Activated CD8-positive, alpha-beta memory T cell treated with anti-CD3 and anti-CD28 coated beads for 4 hours (primary cell): ENCODE data around the gene KDM4E.
"Not testable (repeated sequence)": the region's sequence is repeated elsewhere in the genome, so short reads cannot be mapped to it uniquely, and the experiment has no call there.

Source experiments
- DNase-seq, 2 donors: peaks; one replicate each; pipeline ENCODE4 v3.0.0-alpha.2; 2020; ENCODE audit warnings: low read depth in 2 of 2

The KDM4E gene

DNA sequence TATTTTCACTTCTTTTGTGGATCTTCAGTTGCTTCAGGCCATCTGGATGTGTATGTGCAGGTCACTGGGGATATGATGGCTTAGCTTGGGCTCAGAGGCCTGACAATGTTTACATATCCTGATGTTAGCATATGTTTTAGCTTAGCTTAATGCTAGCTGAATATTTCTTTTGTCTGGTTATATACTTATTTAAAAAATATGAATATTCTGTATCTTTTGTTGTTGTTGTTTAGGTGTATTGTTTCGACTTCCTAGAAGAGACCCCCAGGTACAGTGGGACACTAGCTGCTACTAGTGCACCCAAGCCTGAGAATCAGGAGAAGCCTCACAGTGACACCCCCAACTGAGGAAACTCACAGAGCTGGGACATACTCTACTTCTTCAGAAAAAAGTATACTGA is at the start of gene KDM4E:
Gene KDM4E (plus strand): TSS at position 301 of the 400 bp plus-strand sequence. CDS start 300 bp downstream, outside the sequence.
- no peak for DNase-seq

DNA sequence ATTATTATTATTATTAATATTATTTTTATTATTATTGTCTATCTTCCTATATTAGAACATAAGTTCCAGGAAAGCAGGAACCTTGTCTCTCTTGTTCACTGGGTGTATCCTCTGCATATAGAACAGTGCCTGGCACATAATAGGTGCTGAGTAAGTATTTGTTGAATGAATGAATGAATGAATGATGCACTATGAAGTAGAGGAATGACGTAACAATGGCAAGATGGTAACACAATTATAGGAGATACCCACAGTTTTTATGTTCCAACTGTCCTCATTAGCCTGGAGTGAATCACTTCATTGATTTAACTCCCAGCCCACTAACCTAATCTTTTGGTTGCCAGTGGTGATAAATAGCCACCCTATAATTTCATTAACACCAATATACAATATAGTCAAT is 49.5 kb upstream of the KDM4E start:
- DNase-seq, result no peak

DNA sequence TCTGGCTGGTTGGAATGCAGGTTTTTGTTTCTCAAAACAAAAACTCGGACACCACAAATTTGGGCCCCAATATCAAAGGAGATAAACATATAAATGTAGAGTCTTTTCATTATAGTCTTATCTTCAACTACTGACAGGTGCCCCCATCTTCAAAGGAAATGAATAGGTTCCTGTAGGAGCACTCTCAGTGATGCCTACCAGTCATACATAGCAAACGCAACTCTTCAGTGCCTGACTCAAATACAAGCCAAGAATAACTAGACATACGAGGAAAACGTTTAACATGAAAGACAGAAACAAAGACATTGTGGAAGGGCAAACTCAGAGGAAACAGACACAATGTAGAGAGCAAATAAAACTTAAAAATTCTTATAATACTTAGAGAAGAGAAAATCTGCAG is 37.7 kb upstream of the KDM4E start:
- DNase-seq, result no peak

DNA sequence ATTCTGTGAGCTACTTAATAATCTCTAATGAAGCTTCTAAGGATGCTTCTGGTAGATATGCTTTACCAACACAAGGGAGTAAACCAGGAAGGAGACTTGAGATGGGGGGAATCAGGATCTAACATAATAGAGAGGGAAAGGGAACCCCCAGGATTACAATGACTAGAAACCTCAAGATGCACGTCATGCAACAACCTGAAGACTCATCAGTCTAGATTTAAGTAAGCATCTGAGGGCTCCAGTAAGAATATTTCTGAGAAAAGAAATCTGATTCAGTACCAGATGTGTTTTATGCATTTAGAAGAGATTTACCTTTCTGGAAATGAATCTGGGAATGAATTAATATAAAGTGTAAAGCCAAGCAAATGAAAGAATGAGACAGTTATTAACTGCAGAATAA is 36.3 kb upstream of the KDM4E start:
- DNase-seq, result no peak

DNA sequence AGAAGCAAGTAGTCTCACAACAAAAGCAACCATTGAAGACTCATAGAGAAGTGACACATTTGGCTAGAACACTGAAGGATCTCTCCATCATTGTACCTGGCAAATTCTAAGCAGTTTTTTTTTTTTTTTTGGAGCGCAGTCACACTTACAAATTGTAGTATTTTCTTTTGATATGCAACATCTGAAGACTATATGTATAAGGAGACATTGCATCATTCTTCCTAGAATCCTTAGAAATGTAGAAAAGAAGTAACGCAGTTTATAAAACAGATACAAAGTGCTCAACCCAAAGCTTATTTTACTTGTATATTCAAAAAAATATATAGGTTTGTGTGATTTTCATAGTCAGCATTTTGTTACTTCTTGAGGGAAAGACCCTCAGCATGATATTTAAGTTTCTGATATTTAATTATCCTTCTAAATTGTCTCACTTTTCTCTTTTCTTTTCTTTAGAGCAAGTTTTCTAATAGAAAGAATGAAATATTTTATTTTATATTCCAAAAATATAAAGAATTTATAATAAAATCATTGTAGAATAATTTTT is 31.6 kb upstream of the KDM4E start:
- DNase-seq, result no peak

DNA sequence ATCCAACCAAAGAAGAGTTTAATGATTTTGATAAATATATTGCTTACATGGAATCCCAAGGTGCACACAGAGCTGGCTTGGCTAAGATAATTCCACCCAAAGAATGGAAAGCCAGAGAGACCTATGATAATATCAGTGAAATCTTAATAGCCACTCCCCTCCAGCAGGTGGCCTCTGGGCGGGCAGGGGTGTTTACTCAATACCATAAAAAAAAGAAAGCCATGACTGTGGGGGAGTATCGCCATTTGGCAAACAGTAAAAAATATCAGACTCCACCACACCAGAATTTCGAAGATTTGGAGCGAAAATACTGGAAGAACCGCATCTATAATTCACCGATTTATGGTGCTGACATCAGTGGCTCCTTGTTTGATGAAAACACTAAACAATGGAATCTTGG is 27.6 kb upstream of the KDM4E start:
- no peak for DNase-seq

DNA sequence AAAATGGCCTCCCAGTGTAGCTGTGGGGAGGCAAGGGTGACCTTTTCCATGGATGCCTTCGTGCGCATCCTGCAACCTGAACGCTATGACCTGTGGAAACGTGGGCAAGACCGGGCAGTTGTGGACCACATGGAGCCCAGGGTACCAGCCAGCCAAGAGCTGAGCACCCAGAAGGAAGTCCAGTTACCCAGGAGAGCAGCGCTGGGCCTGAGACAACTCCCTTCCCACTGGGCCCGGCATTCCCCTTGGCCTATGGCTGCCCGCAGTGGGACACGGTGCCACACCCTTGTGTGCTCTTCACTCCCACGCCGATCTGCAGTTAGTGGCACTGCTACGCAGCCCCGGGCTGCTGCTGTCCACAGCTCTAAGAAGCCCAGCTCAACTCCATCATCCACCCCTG is 26.8 kb upstream of the KDM4E start:
- no peak for DNase-seq

DNA sequence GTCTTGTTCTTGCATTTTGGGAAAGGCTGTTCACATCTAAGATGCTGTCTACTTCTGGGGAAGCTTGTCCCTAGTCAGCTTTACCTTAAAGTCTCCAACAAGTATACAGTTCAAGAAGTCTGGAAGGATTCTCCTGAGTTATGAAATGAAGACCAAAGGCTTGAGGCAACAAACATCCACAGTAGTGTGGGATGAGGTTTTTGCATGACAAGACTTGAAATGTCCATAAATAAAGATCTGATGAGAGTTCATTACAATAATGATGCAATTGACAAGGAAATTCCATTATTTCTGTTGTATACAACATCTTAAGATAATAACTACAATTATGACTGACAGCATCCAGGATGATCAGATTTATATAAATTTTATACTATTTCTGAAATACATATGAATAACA is 21.3 kb upstream of the KDM4E start:
- DNase-seq, result no peak

DNA sequence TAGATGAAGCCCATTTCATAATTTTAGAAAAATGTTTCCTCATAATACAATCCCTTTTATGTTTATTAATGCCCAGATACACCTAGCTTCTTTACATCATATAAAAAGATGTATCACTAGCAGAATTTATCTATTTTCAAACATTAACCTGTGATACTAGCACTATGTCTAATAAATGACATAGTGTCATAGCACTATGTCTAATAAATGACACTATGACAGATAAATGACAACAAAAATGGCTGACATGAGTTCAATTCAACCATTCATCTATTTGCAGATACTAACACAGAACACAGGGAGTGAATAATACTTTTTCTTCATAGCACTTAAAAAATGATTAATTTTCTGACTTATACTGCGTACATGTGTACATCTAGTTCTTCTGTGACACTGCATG is 19.4 kb upstream of the KDM4E start:
- DNase-seq, result no peak

DNA sequence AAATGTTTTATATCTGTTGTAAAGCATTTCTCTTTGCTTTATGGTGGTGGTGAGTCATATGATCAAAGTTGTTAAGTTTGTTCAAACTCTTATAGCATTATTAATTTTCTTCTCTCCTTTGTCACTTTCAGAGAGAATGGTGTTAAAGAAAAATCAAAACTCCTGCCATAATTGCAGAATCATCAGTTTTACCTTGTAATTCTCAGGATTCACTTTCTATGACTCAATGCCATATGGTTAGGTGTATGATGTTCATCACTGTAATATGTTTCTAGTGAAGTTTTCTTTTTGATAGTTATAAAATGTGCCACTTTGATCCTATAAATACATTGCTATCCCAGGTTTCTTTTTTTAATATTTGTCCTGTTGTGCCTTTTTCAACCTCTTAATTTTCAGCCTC is 13.7 kb upstream of the KDM4E start:
- DNase-seq, result no peak

DNA sequence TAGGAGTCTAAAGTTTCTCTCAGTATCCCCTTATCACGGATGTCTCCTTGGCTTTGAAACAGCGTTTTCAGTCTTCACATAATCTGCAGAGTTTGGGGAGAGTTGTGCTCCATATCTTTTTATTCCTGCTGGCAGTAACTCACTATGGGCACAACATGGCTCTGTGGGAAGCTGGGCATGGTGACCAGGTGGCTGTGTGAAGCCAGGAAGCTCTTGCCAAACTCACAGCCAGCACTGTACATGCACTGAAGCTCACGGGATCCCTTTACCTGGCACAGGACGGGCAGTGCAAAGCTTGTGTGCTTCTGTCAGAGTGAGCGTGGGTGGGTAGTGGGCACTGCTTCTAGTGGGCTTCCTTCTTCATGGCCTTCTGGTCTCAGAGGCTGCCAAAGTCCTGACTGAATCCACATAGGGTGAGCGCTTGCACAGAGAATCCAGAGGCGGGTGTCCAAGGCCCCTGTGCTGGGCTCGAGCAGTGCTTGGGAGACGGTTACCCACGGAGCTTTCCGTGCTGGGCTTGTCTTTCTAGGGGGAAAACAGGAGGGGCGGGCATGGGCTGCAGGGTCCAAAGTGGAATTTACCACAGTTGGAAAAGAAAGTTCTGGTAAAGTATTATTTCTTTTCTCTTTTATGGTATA is 10.8 kb upstream of the KDM4E start:
- no peak for DNase-seq

DNA sequence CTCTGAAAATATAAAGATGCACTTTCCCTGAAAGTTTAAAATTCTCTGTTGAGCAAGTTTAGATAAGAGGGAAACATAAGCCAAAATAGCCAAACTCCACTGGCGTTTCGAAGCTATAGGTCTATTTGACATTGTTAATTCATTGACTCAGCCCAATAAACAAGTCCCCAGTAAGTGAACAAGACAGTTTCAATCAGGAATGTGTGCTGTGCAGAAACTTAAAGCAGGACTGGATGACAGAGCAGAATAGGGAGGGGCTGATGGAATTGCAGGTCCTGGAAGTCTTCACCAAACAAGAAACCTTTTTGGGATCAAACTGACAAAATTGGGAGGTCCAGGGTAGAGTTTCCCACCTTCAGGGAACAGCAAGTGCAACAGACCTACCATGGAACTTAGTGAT is 8.9 kb upstream of the KDM4E start:
- DNase-seq, result no peak

DNA sequence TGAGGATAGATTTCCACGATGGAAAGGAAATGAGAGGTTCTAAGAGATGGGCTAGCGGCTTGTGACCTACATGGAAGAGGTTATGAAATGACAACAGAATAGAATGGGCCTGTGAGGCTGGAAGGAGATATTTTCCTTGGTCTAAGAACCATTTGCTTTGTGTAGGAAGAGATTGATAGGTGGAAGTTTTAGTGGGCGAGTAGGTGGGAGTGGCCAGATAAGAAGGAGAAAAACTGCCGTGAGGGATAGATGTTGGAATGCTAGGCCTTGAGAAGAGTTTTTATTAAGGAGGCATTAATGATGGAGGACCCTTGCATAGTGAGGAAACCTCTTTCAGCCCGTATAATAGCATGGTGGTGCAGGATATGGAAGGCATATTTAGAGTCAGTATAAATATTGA is 3.6 kb upstream of the KDM4E start:
- not testable (repeated sequence) for DNase-seq

DNA sequence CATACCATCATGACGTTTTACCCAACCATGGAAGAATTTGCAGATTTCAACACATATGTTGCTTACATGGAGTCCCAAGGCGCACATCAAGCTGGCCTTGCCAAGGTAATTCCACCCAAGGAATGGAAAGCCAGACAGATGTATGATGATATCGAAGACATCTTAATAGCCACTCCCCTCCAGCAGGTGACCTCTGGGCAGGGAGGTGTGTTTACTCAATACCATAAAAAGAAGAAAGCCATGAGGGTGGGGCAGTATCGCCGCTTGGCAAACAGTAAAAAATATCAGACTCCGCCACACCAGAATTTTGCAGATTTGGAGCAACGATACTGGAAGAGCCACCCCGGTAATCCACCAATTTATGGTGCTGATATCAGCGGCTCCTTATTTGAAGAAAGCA is 536 bp downstream of the KDM4E start:
- DNase-seq, result not testable (repeated sequence)

DNA sequence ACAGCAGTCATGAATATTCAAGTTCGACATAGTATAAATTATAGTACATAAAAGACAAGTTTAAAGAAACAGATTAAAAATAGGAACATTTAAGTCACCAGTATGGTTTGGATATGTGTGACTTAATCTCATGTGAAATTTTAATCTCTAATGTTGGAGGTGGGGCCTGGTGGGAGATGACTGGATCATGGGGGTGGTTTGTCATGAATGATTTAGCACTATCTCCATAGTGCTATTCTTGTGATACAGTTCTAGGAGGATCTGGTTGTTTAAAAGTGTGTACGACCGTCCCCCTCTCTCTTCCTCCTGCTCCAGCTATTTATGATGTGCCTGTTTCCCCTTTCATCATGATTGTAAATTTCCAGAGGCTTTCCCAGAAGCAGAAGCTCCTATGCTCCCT is 3.3 kb downstream of the KDM4E start:
- DNase-seq, result no peak

DNA sequence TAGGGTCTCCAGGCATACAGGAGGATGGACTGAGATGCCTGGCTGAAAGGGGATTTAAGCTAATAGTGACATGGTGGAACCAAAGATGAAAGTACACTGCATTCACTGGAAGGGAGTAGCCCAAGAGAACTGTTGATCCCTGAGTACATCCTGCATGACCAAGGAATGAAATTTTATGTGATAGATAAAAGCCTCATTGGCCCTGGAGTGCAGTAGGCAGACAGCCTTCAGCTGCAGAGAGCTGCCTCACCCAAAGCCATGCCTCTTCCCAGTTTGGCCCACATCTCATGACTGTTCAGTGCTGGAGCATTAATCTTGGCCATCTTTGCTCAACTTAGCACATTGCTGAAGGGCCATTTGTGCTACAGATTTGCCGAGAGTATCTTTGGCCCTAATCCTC is 8.0 kb downstream of the KDM4E start:
- DNase-seq, result no peak

DNA sequence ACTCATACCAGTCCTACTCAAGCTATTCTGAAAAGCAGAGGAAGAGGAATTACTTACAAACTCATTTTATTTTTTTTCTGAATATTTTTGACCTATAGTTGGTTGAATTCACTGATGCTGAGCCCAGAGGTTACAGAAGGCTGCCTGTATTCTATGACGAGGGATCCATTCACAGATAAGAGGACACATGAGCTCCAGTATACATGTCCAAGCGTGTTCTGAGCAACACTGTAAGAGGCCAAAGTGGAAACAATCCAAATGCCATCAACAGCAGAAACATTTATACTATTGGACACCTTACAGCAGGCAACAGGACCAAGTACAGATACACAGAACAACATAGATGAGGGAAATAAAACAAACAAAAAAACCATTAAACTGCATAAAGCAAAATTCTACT is 10.3 kb downstream of the KDM4E start:
- no peak for DNase-seq

DNA sequence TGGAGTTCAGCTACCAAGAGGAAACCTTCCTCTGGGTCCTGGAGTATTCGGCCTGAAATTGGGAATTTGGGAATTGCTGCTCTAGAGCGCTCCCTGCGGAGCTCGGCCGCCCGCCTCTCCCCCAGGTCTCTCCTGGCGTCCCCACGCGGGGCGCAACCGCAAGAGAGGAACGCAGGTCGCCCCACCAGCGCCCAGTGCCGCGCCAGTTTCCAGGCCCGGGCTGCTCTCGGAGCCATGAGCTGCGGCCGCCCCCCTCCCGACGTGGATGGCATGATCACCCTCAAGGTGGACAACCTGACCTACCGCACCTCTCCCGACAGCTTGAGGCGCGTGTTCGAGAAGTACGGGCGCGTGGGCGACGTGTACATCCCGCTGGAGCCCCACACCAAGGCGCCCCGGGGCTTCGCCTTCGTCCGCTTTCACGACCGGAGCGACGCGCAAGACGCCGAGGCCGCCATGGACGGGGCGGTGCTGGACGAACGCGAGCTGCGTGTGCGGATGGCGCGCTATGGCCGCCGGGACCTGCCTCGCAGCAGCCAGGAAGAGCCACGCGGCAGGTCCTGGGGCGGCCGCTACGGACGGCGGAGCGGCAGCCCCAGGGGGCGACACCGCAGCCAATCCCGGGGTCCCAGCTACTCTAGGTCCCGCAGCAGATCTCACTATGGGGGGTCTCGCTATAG is 12.4 kb downstream of the KDM4E start:
- not testable (repeated sequence) for DNase-seq

DNA sequence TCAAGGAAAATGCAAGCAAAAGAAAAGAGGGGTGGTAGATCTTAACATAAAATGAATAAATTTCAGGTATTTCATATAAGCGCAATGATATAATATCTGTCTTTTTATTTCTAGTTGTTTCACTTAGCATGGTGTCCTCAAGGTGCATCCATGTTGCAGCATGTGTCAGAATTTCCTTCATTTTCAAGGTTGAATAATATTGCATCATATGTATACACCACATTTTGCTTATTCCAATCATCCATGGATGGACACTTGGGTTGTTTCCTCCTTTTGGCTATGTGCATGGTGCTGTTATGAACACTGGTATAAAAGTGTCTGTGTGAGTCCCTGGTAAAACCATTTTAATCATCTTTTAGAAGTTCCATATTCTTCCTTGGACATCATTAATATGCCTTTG is 17.2 kb downstream of the KDM4E start:
- no peak for DNase-seq

DNA sequence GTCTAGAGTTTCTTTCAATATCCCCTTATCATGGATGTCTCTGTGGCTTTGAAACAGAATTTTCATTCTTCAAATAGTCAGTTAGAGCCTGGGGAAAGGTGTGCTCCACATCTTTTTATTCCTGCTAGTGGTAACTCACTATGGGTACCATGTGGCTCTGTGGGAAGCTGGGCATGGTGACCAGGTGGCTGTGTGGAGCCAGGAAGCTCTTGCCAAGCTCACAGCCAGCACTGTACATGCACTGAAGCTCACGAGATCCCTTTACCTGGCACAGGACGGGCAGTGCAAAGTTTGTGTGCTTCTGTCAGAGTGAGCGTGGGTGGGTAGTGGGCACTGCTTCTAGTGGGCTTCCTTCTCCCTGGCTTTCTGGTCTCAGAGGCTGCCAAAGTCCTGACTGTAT is 17.8 kb downstream of the KDM4E start:
- DNase-seq, result no peak

DNA sequence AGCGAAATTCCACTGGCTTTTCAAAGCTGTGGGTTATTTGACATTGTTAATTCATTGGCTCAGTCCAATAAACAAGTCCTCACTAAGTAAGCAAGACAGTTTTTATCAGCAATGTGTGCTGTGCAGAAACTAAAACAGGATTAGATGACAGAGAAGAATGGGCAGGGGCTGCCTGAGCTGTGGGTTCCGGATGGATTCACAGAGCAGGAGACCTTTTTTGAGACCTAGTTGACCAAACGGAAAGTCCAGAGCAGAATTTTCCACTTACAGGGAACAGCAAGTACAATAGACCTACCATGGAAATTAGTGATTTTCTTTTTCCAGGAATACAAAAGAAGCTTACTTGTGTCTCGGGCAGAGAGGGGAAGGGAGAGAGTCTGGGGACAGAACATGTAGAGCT is 19.0 kb downstream of the KDM4E start:
- no peak for DNase-seq

DNA sequence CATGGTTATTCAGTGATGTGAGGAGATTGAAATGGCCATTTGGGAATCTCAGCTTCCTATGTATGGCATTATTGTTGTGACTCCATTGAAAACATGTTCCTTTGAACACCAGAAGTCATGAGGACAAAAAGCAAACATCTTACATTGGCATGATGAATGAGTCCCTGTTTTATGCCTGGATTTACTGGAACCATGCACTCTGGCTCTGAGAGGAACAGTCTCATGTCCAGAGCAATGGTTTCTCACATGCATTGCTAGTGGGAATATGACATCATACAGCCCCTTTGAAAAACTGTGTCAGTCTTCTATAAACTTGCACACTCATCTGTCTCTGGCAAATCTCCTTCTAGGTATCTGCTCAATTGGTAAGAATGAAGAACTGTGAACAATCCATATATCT is 20.8 kb downstream of the KDM4E start:
- no peak for DNase-seq

DNA sequence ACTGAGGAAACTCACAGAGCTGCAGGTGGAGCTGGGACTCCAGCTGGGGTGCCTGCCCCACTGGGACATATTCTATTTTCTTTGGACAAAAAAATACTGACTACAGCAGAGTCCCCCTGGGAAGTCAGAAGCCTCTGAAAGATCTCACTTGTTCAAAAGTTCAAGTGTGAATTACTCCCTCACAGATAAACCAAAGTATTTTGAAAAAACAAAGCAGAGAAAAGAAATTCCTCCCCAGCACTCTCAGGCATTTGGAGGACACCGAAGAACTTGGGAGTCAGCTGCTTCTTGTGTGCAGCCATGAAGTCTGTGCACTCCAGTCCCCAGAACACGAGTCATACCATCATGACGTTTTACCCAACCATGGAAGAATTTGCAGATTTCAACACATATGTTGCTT is 24.1 kb downstream of the KDM4E start, which contains the start of gene KDM4F:
Gene KDM4F (plus strand): TSS at position 301 of the 400 bp plus-strand sequence.
- not testable (repeated sequence) for DNase-seq
